ENCODE data around the gene RHCG. TPM values are rescaled to one million over a fixed set of nuclear protein-coding genes. Genes with fewer than 3 reads are reported as not detected.

Gene RHCG
- total RNA-seq, result not detected

DNA sequence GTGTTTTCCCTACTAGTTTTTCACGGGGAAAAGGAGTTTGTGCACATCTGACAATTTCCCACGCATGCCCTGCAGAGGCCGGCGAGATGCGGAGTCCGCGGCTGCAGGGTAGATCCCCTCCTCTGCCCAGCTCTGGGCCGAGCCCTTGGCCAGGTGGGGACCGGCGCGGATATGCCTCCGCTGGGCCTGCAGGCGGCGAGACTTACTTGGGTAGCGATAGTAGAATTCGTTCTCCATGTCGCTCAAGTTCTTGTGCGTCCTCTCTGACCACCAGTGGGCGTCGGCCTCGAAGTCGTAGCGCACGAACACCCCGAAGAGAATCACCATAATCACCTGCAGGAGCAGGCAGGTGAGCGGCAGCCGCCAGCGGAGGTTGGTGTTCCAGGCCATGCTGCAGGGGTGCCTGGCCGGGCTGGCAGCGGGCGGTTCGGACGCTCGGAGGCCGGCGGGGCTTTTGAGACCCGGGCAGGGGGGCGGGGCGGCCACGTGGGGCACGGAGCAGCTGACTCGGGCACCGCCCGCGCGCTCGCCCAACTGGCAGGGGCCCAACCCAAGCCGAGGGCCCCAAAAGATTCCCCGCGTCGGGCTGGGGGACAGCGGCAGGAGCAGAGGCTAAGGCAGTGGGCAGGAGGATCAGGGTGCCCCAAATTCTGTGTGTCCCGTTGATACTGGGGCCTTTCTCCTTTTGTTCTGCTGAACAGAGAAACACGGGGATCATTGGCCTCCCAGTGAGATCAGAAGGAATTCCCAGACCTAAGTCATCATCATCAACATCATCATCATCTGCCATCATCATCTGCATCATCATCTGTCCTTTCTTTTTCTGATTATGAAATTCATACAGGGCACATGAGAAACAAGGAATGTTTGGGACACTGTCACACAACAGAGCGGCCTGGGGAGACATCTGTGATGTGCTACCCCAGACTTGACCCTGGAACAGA is at the start of gene RHCG:
TSS of gene RHCG (minus strand) at position 429 of the 944 bp plus-strand sequence. CDS start at position 390, 39 bp downstream.
- H3K27ac Mint-ChIP-seq, result no peak within 1 kb of the TSS
- H3K36me3 Mint-ChIP-seq (ENCODE audit: low read depth), result no peaks in the 10 kb centered on the region
- DNase-seq (peak; percentile 39), ATAC-seq (peak; percentile 62)
- ChIA-PET CTCF (interaction anchor here (1.2 to 1.5 kb wide), 2 partner anchors 13 to 58 kb away, joined by 3 to 4 read pairs; no protein-coding TSS in a partner anchor), POLR2A (no interaction called here)
- no peak within 1 kb of the TSS for H3K4me3 Mint-ChIP-seq
- H3K9me3 Mint-ChIP-seq, result no peaks in the 10 kb centered on the region
- H3K27me3 Mint-ChIP-seq, result peaks cover 51% of the 10 kb centered on the region
- peak; percentile 38 for TF ChIP-seq CTCF (IDR thresholded peaks at IDR 0.05)
- intact Hi-C loops (cut with micrococcal nuclease), result no loop called here
- H3K4me1 Mint-ChIP-seq (ENCODE audit: low read depth), result peaks cover 8% of the 10 kb centered on the region

DNA sequence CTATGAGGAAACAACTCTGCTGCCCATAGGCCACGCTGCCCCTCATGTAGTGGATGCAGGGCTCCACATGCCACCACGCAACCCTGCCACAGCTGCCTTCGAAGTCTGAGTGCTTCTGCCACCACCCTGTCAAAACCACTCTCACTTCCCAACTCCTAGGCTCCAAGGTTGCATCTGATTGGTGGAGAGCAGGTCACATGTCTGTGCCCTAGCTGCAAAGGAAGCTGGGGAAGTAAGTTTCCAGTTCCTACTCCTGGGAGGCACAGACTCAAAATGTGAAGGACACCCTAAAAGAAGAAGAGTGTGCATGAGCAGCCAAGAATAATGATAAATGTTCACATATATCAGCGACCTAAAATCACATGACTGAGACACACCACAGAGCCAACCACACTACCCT is 47.0 kb upstream of the RHCG start:
- no peak for DNase-seq
- ChIA-PET POLR2A (no interaction called here), CTCF (no interaction called here)

DNA sequence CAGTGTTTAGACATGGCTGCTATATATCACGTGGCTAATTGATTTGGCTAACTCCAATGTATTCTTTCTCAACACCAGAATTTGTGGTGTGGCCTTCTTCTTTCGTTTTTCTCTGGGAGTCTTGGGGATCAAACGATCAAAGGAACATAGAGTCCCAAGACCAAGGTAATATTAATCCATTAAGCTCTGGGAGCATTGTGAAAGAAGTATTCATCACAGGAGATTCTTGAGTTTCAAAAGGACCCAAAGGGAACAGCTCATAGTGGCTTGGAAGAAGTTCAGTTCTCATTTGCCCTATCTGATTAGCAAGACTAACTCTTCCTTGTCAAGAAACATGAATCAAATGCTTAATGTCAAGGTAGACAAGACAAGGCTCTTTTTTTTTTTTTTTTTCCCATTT is 46.0 kb upstream of the RHCG start:
- no peak for TF ChIP-seq CTCF (IDR thresholded peaks at IDR 0.05)
- H3K9me3 Mint-ChIP-seq, result no peaks in the 10 kb centered on the region
- ATAC-seq, result no peak
- intact Hi-C loops (cut with micrococcal nuclease), result no loop called here
- H3K27me3 Mint-ChIP-seq, result peaks cover 12% of the 10 kb centered on the region
- H3K36me3 Mint-ChIP-seq (ENCODE audit: low read depth), result no peaks in the 10 kb centered on the region
- H3K4me1 Mint-ChIP-seq (ENCODE audit: low read depth), result no peaks in the 10 kb centered on the region
- POLR2A ChIA-PET, result no interaction called here
- H3K4me3 Mint-ChIP-seq, result no peak overlapping the region
- no peak overlapping the region for H3K27ac Mint-ChIP-seq
- DNase-seq, result no peak
- CTCF ChIA-PET, result no interaction called here

More for the DNA sequence above, 47.0 kb upstream of the RHCG start:
- intact Hi-C loops (cut with micrococcal nuclease), result no loop called here
- Mint-ChIP-seq H3K4me3 (no peak overlapping the region), H3K4me1 (ENCODE audit: low read depth) (no peaks in the 10 kb centered on the region), H3K27ac (no peak overlapping the region), H3K9me3 (no peaks in the 10 kb centered on the region), H3K36me3 (ENCODE audit: low read depth) (peaks cover 1% of the 10 kb centered on the region), H3K27me3 (peaks cover 10% of the 10 kb centered on the region)
- no peak for TF ChIP-seq CTCF (IDR thresholded peaks at IDR 0.05)
- ATAC-seq, result no peak

- intact Hi-C loops (cut with micrococcal nuclease), result no loop called here
- ChIA-PET POLR2A (no interaction called here), CTCF (interaction anchor here (1.1 kb wide), 1 partner anchor 96 kb away, joined by 3 read pairs; no protein-coding TSS in a partner anchor)
- Mint-ChIP-seq H3K4me3 (no peak overlapping the region), H3K27me3 (peaks cover 10% of the 10 kb centered on the region), H3K27ac (no peak overlapping the region), H3K9me3 (peaks cover under 1% of the 10 kb centered on the region), H3K36me3 (ENCODE audit: low read depth) (no peaks in the 10 kb centered on the region), H3K4me1 (ENCODE audit: low read depth) (no peaks in the 10 kb centered on the region)
- DNase-seq (no peak), ATAC-seq (no peak)
- TF ChIP-seq CTCF (IDR thresholded peaks at IDR 0.05), result no peak
Measured at GRCh38 chr15:89539027-89539426, 42.6 kb upstream of the RHCG start.

- ChIA-PET CTCF (no interaction called here), POLR2A (no interaction called here)
- peaks cover 3% of the 10 kb centered on the region for H3K9me3 Mint-ChIP-seq
- H3K4me3 Mint-ChIP-seq, result no peak overlapping the region
- no peak for ATAC-seq
- H3K27ac Mint-ChIP-seq, result no peak overlapping the region
- H3K27me3 Mint-ChIP-seq, result peaks cover 6% of the 10 kb centered on the region
- H3K36me3 Mint-ChIP-seq (ENCODE audit: low read depth), result no peaks in the 10 kb centered on the region
- no peaks in the 10 kb centered on the region for H3K4me1 Mint-ChIP-seq (ENCODE audit: low read depth)
- DNase-seq, result no peak
- intact Hi-C loops (cut with micrococcal nuclease), result no loop called here
- no peak for TF ChIP-seq CTCF (IDR thresholded peaks at IDR 0.05)
Measured at GRCh38 chr15:89533861-89534544, 37.6 kb upstream of the RHCG start.

Measured in activated CD8-positive, alpha-beta T cell treated with anti-CD3 and anti-CD28 coated beads for 36 hours (primary cell).